ENCODE measurements around the gene CEP43.
"Not testable (repeated sequence)": the region's sequence is repeated elsewhere in the genome, so short reads cannot be mapped to it uniquely, and the experiment has no call there.

The CEP43 gene, protein sequence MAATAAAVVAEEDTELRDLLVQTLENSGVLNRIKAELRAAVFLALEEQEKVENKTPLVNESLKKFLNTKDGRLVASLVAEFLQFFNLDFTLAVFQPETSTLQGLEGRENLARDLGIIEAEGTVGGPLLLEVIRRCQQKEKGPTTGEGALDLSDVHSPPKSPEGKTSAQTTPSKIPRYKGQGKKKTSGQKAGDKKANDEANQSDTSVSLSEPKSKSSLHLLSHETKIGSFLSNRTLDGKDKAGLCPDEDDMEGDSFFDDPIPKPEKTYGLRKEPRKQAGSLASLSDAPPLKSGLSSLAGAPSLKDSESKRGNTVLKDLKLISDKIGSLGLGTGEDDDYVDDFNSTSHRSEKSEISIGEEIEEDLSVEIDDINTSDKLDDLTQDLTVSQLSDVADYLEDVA

DNA sequence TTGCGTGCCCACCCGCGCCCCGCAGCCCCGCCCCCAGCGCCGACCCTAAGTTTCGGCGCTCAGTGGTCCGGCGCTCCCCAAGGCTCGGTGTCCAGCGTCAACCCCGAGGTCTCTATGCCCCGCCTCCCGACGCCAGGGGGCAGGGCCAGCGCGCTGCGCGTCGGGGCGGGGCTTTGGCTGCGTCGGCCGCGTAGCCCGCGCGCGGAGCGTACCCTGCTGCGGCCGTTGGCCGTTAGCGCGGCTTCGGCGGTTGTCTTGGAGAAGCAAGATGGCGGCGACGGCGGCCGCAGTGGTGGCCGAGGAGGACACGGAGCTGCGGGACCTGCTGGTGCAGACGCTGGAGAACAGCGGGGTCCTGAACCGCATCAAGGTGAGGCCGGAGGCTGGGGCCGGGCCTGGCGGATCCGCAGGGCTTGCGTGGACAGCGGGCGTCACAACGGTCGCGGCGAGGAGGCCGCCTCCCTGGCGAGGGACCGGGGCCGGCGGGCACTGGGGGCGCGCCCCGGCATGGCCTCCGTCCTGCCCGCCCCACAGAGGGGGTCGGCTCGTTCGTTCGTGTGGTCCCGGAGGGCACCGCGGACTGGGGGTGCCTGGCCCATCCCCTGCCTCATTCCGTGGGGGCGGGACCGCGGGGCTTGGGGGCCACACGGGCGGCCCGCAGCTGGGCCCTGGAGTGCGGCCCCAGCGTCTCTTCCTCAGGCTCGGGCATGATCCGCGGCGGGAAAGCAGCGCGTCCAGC lies at the start of gene CEP43:
CEP43 (plus strand) TSS at position 253 of the 739 bp plus-strand sequence; CDS start at position 269, 16 bp downstream.
- Histone ChIP-seq H3K36me3 (ENCODE audit: control insufficient read depth, insufficient read depth, low read length) (no peaks in the 10 kb centered on the region; the same call in 1 of the 2 replicates), H3K27me3 (replicated peaks; ENCODE audit: control insufficient read depth, insufficient read depth, low read length) (no peaks in the 10 kb centered on the region), H3K4me3 (replicated peaks; ENCODE audit: low read depth, low read length) (peak within 1 kb of the TSS; percentile 91)
- TF ChIP-seq, protein P1, sequence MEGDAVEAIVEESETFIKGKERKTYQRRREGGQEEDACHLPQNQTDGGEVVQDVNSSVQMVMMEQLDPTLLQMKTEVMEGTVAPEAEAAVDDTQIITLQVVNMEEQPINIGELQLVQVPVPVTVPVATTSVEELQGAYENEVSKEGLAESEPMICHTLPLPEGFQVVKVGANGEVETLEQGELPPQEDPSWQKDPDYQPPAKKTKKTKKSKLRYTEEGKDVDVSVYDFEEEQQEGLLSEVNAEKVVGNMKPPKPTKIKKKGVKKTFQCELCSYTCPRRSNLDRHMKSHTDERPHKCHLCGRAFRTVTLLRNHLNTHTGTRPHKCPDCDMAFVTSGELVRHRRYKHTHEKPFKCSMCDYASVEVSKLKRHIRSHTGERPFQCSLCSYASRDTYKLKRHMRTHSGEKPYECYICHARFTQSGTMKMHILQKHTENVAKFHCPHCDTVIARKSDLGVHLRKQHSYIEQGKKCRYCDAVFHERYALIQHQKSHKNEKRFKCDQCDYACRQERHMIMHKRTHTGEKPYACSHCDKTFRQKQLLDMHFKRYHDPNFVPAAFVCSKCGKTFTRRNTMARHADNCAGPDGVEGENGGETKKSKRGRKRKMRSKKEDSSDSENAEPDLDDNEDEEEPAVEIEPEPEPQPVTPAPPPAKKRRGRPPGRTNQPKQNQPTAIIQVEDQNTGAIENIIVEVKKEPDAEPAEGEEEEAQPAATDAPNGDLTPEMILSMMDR (IDR thresholded peaks at IDR 0.05; ENCODE audit: insufficient read depth, low read length, poor library complexity, severe bottlenecking): no peak
- DNase-seq (ENCODE audit: extremely low read depth, insufficient read length): peak; percentile 98

DNA sequence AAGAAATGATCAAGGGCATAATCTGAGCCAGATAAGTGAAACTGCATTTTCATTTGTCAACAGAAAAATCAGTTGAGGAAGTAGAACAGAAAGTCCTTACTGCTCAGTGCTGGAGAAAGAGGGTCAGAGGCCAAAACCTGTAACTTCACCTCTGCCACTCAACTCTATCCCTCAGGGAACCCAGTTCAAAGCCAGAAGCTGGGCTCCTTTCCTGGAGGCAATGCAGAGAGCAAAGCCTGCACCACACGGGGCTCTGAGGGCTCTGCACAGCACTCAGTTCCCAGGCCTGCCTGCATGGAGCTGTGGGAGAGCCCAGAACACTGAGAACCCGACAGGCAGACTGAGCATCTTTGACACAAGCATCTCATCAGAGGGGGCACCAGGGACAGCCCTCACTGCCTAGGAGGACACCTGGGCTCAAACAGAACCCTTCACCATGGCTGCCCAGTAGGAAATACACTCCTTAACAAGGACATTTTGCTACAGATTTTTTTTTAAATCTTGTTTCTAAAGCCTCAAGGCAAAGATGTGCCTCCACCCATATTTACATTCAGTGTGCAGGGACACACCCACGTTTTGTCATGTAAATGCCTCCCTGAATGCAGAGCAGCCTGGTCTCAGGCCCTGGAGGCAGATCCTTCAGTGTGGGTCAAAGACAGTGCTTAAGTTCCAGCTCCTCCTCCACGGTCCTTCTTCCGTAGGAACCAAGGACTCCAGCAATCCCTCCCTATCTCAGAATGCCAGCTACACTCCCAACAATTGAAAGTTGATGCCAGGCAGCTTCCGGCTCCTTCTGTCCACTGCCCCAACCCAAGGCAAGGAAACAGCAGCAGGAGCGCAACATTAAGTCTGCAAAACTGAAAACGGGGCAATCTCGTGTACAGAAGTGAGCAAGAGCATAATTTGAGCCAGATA lies 49.4 kb upstream of the CEP43 start:
- Histone ChIP-seq H3K36me3 (ENCODE audit: control insufficient read depth, insufficient read depth, low read length) (peaks cover 17% of the 10 kb centered on the region), H3K27me3 (replicated peaks; ENCODE audit: control insufficient read depth, insufficient read depth, low read length) (no peaks in the 10 kb centered on the region), H3K4me3 (replicated peaks; ENCODE audit: low read depth, low read length) (peak overlapping the region; percentile 47)
- TF ChIP-seq, protein P1 (IDR thresholded peaks at IDR 0.05; ENCODE audit: insufficient read depth, low read length, poor library complexity, severe bottlenecking): no peak
- DNase-seq (ENCODE audit: extremely low read depth, insufficient read length): peak; percentile 48

DNA sequence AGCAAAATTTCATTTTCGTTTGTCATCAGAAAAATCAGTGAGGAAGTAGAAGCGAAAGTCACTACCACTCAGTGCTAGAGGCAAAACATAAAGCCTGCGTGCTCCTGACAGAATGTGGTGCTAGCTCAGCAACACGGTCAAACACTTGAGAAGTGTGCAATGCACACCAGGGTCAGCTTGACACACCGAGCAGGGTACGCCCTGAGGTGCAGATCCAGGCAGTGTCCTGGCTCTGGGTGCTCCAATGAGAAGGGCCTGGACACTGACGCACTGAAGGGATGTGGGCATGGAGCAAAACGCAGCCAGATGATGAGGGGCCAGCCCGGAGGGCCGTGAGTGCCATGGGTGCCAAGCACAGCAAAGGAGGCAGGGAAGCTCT lies 48.8 kb upstream of the CEP43 start:
- Histone ChIP-seq H3K4me3 (replicated peaks; ENCODE audit: low read depth, low read length) (peak overlapping the region; percentile 54), H3K36me3 (ENCODE audit: control insufficient read depth, insufficient read depth, low read length) (peaks cover 17% of the 10 kb centered on the region), H3K27me3 (replicated peaks; ENCODE audit: control insufficient read depth, insufficient read depth, low read length) (no peaks in the 10 kb centered on the region)
- TF ChIP-seq, protein P1 (IDR thresholded peaks at IDR 0.05; ENCODE audit: insufficient read depth, low read length, poor library complexity, severe bottlenecking): no peak
- peak; percentile 70 for DNase-seq (ENCODE audit: extremely low read depth, insufficient read length)

DNA sequence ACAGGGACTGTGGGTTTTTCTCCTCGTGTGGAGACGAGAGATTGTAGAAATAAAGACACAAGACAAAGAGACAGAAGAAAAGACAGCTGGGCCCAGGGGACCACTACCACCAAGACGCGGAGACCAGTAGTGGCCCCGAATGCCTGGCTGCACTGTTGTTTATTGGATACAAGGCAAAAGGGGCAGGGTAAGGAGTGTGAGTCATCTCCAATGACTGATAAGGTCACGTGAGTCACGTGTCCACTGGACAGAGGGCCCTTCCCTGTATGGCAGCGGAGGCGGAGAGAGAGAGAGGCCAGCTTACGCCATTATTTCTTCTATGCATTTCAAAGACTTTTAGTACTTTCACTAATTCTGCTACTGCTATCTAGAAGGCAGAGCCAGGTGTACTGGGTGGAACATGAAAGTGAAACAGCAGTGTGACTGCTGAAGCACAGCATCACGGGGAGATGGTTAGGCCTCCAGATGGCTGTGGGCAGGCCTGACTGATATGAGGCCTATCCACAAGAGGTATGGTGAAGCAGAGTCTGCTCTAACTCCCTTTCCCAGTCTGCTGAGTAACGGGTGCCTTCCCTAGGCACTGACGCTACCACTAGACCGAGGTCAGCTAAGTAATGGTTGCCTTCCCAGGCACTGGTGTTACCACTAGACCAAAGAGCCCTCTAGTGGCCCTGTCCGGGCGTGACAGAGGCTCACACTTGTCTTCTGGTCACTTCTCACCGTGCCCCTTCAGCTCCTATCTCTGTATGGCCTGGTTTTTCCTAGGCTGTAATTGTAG lies 48.1 kb upstream of the CEP43 start:
- TF ChIP-seq, protein P1 (IDR thresholded peaks at IDR 0.05; ENCODE audit: insufficient read depth, low read length, poor library complexity, severe bottlenecking): peak; percentile 70
- Histone ChIP-seq H3K4me3 (replicated peaks; ENCODE audit: low read depth, low read length) (peak overlapping the region; percentile 54), H3K36me3 (ENCODE audit: control insufficient read depth, insufficient read depth, low read length) (peaks cover 13% of the 10 kb centered on the region)
- not testable (repeated sequence) for H3K27me3 ChIP-seq (replicated peaks; ENCODE audit: control insufficient read depth, insufficient read depth, low read length)
- peak; percentile 81 for DNase-seq (ENCODE audit: extremely low read depth, insufficient read length)

DNA sequence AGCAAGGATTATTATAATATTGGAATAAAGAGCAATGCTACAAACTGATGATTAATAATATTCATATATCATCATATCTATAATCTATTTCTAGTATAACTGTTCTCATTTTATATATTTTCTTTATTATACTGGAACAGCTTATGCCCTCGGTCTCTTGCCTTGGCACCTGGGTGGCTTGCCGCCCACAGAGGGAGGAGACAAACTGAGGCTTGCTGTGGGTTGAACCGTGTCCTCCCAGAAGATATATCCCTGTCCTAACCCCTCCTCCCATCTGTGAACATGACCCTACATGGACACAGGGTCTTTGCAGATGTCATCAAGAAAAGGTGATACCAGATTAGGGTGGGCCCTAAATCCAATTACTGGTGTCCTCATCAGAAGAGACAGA lies 47.5 kb upstream of the CEP43 start:
- TF ChIP-seq, protein P1 (IDR thresholded peaks at IDR 0.05; ENCODE audit: insufficient read depth, low read length, poor library complexity, severe bottlenecking): no peak
- H3K36me3 ChIP-seq (ENCODE audit: control insufficient read depth, insufficient read depth, low read length): peaks cover 10% of the 10 kb centered on the region
- no peaks in the 10 kb centered on the region for H3K27me3 ChIP-seq (replicated peaks; ENCODE audit: control insufficient read depth, insufficient read depth, low read length)
- H3K4me3 ChIP-seq (replicated peaks; ENCODE audit: low read depth, low read length): no peak overlapping the region
- DNase-seq (ENCODE audit: extremely low read depth, insufficient read length): no peak

Measured in GM06990 (cell line).